Type B pancreatic cell (in vitro differentiated cells): Measurements from ENCODE around the gene SPOCK2. TPM values are rescaled to one million over a fixed set of nuclear protein-coding genes. Genes with fewer than 3 reads are reported as not detected.

ENCODE experiments used
- DNase-seq: peaks from one replicate; pipeline ENCODE4 v3.0.0; 2021; ENCODE audit warnings: mixed read lengths; ENCODE audit not compliant: unreplicated experiment; ENCODE audit errors: extremely low spot score
- H3K27ac Mint-ChIP-seq: 2 replicates; pipeline ENCODE4 v1.8.0; 2021; ENCODE audit warnings: mild to moderate bottlenecking, mixed read lengths
- H3K27me3 Mint-ChIP-seq: 2 replicates; pipeline ENCODE4 v1.8.0; 2021; ENCODE audit warnings: mixed read lengths
- H3K36me3 Mint-ChIP-seq: 2 replicates; pipeline ENCODE4 v1.8.0; 2021; ENCODE audit warnings: mixed read lengths
- H3K4me1 Mint-ChIP-seq: one replicate; pipeline ENCODE4 v1.8.0; 2021; ENCODE audit warnings: mixed read lengths; ENCODE audit not compliant: unreplicated experiment
- H3K4me3 Mint-ChIP-seq: 2 replicates; pipeline ENCODE4 v1.8.0; 2021; ENCODE audit warnings: mild to moderate bottlenecking, mixed read lengths
- H3K9me3 Mint-ChIP-seq: 2 replicates; pipeline ENCODE4 v1.8.0; 2021; ENCODE audit warnings: mixed read lengths
- total RNA-seq: library from RNA; stranded (reverse); gene quantifications from 2 replicates; pipeline ENCODE4 v1.2.1, GENCODE V29; 2021; ENCODE audit warnings: low replicate concordance
- TF ChIP-seq, protein P1 (sequence below): fragments of 200-600 bp; sonication (generic); conservative IDR thresholded peaks from 2 replicates; pipeline ENCODE4 v1.5.0; 2021; ENCODE audit warnings: antibody characterized with exemption, mild to moderate bottlenecking

The SPOCK2 gene
- total RNA-seq, 1 donor from 2014 or later: 13.8 TPM

DNA sequence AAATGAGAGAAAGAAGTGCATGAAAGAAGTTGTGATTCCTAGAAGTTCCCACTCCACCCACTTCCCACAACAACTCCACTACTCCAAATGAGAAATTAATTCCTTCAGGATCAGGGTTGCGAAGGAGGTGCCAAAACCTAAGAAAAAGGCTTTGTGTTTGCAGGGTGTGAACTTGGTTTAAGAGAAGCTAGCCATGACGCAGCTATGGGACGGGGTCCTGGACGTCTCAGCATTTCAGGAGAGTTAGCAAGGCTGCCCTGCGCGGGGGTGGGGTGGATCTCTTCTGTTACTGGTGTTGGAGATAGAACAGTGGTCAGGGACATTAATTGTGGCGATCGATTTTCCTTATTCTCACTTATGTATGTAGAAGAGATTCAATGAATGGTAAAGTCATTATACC, 63.0 kb downstream of the SPOCK2 start:
- no peak overlapping the region for H3K27ac Mint-ChIP-seq

DNA sequence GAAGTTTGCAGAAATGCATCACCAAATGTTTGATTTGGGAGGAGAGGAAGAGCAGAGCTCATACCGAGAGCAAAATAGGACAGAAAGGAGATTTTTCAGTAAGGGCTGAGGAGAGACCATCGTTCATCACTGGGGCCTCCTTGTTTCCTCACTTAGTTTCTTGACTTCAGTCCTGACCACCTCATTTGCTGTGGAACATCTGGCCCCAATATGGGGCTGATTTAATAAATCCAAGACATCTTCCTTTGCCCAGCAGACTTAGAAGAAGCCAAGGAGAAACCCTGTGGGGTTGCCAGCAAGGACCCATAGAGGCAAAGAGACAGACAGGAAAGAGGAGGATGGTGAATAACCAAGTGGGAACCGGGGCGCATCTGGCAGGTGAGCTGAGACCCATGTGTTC, 63.8 kb downstream of the SPOCK2 start:
- Mint-ChIP-seq H3K36me3 (no peaks in the 10 kb centered on the region), H3K4me3 (no peak overlapping the region), H3K27ac (no peak overlapping the region), H3K27me3 (no peaks in the 10 kb centered on the region), H3K4me1 (peaks cover 24% of the 10 kb centered on the region), H3K9me3 (no peaks in the 10 kb centered on the region)
- TF ChIP-seq, protein P1, sequence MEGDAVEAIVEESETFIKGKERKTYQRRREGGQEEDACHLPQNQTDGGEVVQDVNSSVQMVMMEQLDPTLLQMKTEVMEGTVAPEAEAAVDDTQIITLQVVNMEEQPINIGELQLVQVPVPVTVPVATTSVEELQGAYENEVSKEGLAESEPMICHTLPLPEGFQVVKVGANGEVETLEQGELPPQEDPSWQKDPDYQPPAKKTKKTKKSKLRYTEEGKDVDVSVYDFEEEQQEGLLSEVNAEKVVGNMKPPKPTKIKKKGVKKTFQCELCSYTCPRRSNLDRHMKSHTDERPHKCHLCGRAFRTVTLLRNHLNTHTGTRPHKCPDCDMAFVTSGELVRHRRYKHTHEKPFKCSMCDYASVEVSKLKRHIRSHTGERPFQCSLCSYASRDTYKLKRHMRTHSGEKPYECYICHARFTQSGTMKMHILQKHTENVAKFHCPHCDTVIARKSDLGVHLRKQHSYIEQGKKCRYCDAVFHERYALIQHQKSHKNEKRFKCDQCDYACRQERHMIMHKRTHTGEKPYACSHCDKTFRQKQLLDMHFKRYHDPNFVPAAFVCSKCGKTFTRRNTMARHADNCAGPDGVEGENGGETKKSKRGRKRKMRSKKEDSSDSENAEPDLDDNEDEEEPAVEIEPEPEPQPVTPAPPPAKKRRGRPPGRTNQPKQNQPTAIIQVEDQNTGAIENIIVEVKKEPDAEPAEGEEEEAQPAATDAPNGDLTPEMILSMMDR: no peak
- DNase-seq: no peak

More for the DNA sequence above, 63.0 kb downstream of the SPOCK2 start:
- no peak overlapping the region for H3K4me3 Mint-ChIP-seq
- peaks cover 26% of the 10 kb centered on the region for H3K4me1 Mint-ChIP-seq
- no peak for DNase-seq
- no peaks in the 10 kb centered on the region for H3K9me3 Mint-ChIP-seq
- TF ChIP-seq, protein P1: no peak
- no peaks in the 10 kb centered on the region for H3K36me3 Mint-ChIP-seq
- H3K27me3 Mint-ChIP-seq: no peaks in the 10 kb centered on the region

DNA sequence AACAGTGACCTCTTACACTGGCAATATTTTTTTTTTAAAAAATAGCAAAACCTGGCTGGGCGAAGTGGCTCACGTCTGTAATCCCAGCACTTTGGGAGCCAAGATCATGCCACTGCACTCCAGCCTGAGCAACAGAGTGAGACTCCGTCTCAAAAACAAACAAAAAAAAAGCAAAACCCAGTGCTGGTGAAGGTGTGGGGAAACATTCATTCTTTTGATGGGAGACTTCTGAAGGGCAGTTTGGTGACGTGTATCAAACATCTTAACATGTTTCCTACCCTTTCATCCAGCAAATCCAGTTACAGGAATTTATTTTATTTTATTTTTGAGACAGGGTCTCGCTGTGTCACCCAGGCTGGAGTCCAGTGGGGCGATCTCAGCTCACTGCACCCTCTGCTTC, 66.1 kb downstream of the SPOCK2 start:
- Mint-ChIP-seq H3K4me1 (peaks cover 26% of the 10 kb centered on the region), H3K9me3 (peaks cover 5% of the 10 kb centered on the region)
- TF ChIP-seq, protein P1: no peak

DNA sequence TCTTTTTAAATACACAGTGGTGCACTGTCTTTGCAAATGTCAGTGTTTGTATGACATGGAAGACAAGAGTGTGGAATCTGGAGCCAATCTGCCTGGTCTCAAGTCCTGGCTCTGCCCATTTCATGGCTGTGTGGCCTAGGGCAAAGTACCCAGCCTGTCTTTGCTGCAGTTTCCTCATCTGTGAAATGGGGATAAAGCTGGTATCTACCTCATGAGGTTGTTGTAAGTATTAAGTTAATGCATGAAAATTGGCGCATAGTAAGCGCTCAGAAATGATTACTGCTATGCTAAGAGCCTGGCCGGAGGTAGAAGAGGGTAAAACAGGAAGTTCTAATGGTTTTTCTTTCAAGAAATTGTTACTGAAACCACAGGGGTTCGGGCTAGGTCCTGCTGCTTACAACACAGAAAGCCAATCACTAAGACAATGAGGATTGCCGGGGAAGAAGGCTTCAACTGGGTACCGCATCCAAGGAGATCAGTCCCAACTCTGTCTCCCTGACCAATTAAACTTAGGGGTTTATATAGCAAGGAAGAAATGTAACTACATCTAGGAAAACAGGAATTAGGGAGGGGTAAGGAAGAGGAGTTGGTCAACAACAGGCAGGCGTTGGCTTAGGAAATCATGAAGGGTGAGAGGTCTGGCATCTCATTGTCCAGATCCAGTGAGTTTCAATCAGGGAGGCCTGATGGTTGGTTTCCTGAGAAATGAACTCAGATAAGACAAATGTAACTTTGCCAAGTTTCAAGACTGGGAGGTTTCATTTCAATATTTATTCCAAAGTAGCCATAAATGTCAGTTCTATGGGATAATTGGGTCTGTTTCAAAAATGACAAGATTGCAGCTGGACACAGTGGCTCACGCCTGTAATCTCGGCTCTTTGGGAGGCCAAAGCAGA, 67.2 kb downstream of the SPOCK2 start:
- H3K27ac Mint-ChIP-seq: no peak overlapping the region
- H3K4me1 Mint-ChIP-seq: peaks cover 18% of the 10 kb centered on the region
- DNase-seq: no peak
- peaks cover 5% of the 10 kb centered on the region for H3K9me3 Mint-ChIP-seq
- H3K36me3 Mint-ChIP-seq: peaks cover 3% of the 10 kb centered on the region
- TF ChIP-seq, protein P1: no peak
- no peaks in the 10 kb centered on the region for H3K27me3 Mint-ChIP-seq
- H3K4me3 Mint-ChIP-seq: no peak overlapping the region

More for the DNA sequence above, 66.1 kb downstream of the SPOCK2 start:
- peaks cover 3% of the 10 kb centered on the region for H3K36me3 Mint-ChIP-seq
- no peak overlapping the region for H3K4me3 Mint-ChIP-seq
- no peaks in the 10 kb centered on the region for H3K27me3 Mint-ChIP-seq
- no peak for DNase-seq
- no peak overlapping the region for H3K27ac Mint-ChIP-seq

DNA sequence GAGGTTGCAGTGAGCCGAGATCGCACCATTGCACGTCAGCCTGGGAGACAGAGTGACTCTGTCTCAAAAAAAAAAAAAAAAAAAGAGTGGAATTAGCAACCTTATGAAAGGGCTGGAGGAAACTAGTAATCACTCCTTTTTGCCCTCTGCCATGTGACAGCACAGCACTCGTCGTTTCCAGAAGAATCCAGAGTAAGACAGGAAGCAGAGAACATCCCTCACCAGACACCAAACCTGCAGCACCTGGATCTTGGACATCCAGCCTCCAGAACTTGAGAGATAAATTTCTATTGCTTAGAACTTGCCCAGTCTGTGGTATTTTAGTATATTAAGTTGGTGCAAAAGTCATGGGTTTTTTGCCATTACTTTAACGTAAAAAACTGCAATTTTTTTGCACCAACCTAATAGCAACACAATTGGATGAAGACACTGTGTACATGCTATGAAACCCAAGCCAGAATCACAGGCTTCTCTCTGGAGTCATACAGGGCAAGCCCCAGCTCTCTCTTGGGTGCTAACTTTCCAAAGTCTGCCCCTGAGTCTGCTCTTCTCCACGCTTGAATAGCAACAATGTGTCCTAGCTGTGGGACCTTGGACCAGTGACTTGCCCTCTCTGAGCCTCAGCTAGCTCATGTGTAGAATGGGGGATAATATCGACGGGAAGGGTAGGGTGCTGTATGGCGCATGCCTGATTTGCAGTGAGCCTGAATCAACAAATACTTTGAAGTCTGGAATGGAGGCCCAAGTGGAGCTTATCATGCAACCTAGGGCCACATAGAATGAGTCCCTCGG, 69.1 kb downstream of the SPOCK2 start:
- peaks cover 3% of the 10 kb centered on the region for H3K36me3 Mint-ChIP-seq
- no peak overlapping the region for H3K4me3 Mint-ChIP-seq
- peaks cover 5% of the 10 kb centered on the region for H3K9me3 Mint-ChIP-seq
- H3K4me1 Mint-ChIP-seq: peaks cover 9% of the 10 kb centered on the region
- TF ChIP-seq, protein P1: no peak
- DNase-seq: no peak
- no peak overlapping the region for H3K27ac Mint-ChIP-seq
- no peaks in the 10 kb centered on the region for H3K27me3 Mint-ChIP-seq
